ENCODE measurements around the gene KRT72.

- TF ChIP-seq CTCF (IDR thresholded peaks at IDR 0.05) (no peak), POLR2A (IDR thresholded peaks at IDR 0.05) (no peak), POLR2AphosphoS5 (IDR thresholded peaks at IDR 0.05; ENCODE audit: insufficient read depth in 1 of 2, low read depth in 1 of 2) (no peak)
These were observed 33.2 kb upstream of the KRT72 start for GRCh38 chr12:52634266-52635056.

Measured in vagina (tissue), 2 donors.